ENCODE measurements around the gene KLHL5. TPM values are rescaled to one million over a fixed set of nuclear protein-coding genes. Genes with fewer than 3 reads are reported as not detected.

KLHL5 gene
- total and polyA plus RNA-seq, 2 of the 4 experiments (the other 2 are of a cell fraction) = 58.8 to 97.7 TPM

DNA sequence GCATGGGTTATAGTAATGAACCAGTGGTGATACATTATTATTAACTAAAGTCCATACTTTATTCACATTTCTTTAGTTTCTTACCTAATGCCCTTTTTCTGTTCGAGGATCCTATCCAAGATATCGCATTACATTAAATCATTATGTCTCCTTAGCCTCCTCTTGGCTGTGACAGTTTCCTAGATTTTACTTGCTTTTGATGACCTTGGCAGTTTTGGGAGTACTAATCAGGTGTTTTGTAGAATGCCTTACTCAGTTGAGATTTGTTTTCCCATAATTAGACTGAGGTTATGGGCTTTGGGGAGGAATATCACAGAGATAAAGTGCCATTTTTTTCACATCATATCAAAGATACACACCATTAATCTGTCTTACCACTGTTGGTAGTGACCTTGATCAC, 5.0 kb downstream of the KLHL5 start:
- dilution Hi-C loops (cut with HindIII; ENCODE audit: low sequenced_read_pairs, unreplicated experiment) = no loop called here
- Histone ChIP-seq H2AFZ (replicated peaks; ENCODE audit: low read length, poor library complexity) (no peak overlapping the region), H4K8ac (ENCODE audit: low read depth in 2 of 2, low read length in 2 of 2) (no peak overlapping the region), H4K5ac (ENCODE audit: low read depth, low read length) (no peak overlapping the region), H3K9ac (ENCODE audit: low read depth, low read length) (no peak overlapping the region), H2AK5ac (ENCODE audit: low read depth, low read length) (no peak overlapping the region), H3K4ac (ENCODE audit: low read depth, low read length) (no peak overlapping the region), H4K91ac (ENCODE audit: insufficient read depth, low read depth, low read length) (no peak overlapping the region), H3K4me2 (ENCODE audit: low read depth, low read length) (no peak overlapping the region), H2BK5ac (ENCODE audit: low read depth, low read length, poor library complexity, severe bottlenecking) (no peak overlapping the region), H3K9me3 (ENCODE audit: control insufficient read depth, insufficient read depth, low read length) (no peaks in the 10 kb centered on the region), H3K27ac (ENCODE audit: insufficient read depth, low read length) (no peak overlapping the region), H3K27me3 (ENCODE audit: control insufficient read depth, insufficient read depth, low read length) (no peaks in the 10 kb centered on the region), H3K56ac (ENCODE audit: extremely low read depth, insufficient read depth, low read length) (no peak overlapping the region), H2AK9ac (replicated peaks; ENCODE audit: low read depth, low read length, poor library complexity) (no peak overlapping the region), H3K36me3 (ENCODE audit: control insufficient read depth, insufficient read depth, low read length) (peaks cover 4% of the 10 kb centered on the region), H2BK120ac (ENCODE audit: low read depth, low read length) (no peak overlapping the region), H3K14ac (replicated peaks; ENCODE audit: low read depth, low read length) (no peak overlapping the region), H4K20me1 (ENCODE audit: insufficient read depth, low read length) (peaks cover 67% of the 10 kb centered on the region), H3K9me1 (ENCODE audit: insufficient read depth, low read length) (peaks cover 15% of the 10 kb centered on the region), H3K23ac (ENCODE audit: low read depth, low read length) (no peak overlapping the region), H3K4me3 (ENCODE audit: insufficient read depth, low read depth, low read length) (no peak overlapping the region), H3K79me1 (ENCODE audit: low read depth in 1 of 2, low read length in 2 of 2) (peaks cover 25 to 60% of the 10 kb centered on the region in 2 experiments), H2BK20ac (ENCODE audit: low read depth, low read length) (no peak overlapping the region), H3K4me1 (ENCODE audit: control insufficient read depth, insufficient read depth, low read length) (peaks cover 3% of the 10 kb centered on the region), H3K18ac (ENCODE audit: low read depth, low read length) (no peak overlapping the region), H2BK15ac (ENCODE audit: low read depth, low read length) (no peak overlapping the region)
- no TSS peak for BruUV-seq (replicated peaks)
- in situ Hi-C loops (cut with MboI; ENCODE audit: low sequenced_read_pairs) = no loop called here
- ChIA-PET POLR2A (ENCODE audit: unreplicated experiment) (no interaction called here), CTCF (interaction anchor here (0.7 kb wide), 1 partner anchor 9 kb away, joined by 3 read pairs; no protein-coding TSS in a partner anchor)
- DNase-seq = no peak
- intact Hi-C loops (cut with micrococcal nuclease) = no loop called here
- TF ChIP-seq, protein P1, sequence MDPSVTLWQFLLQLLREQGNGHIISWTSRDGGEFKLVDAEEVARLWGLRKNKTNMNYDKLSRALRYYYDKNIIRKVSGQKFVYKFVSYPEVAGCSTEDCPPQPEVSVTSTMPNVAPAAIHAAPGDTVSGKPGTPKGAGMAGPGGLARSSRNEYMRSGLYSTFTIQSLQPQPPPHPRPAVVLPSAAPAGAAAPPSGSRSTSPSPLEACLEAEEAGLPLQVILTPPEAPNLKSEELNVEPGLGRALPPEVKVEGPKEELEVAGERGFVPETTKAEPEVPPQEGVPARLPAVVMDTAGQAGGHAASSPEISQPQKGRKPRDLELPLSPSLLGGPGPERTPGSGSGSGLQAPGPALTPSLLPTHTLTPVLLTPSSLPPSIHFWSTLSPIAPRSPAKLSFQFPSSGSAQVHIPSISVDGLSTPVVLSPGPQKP (IDR thresholded peaks at IDR 0.05; ENCODE audit: borderline replicate concordance, low read depth, low read length) = no peak
- TF ChIP-seq FOS (IDR thresholded peaks at IDR 0.05; ENCODE audit: low read depth, low read length) = no peak
- TF ChIP-seq, protein P2, sequence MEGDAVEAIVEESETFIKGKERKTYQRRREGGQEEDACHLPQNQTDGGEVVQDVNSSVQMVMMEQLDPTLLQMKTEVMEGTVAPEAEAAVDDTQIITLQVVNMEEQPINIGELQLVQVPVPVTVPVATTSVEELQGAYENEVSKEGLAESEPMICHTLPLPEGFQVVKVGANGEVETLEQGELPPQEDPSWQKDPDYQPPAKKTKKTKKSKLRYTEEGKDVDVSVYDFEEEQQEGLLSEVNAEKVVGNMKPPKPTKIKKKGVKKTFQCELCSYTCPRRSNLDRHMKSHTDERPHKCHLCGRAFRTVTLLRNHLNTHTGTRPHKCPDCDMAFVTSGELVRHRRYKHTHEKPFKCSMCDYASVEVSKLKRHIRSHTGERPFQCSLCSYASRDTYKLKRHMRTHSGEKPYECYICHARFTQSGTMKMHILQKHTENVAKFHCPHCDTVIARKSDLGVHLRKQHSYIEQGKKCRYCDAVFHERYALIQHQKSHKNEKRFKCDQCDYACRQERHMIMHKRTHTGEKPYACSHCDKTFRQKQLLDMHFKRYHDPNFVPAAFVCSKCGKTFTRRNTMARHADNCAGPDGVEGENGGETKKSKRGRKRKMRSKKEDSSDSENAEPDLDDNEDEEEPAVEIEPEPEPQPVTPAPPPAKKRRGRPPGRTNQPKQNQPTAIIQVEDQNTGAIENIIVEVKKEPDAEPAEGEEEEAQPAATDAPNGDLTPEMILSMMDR (conservative IDR thresholded peaks at IDR 0.05; ENCODE audit: low read depth, low read length) = no peak
- TF ChIP-seq NFE2L2 (IDR thresholded peaks at IDR 0.05; ENCODE audit: low read depth, low read length) = no peak
- no peak for TF ChIP-seq RAD21 (IDR thresholded peaks at IDR 0.05; ENCODE audit: low read length)
- no peak for TF ChIP-seq MXI1 (IDR thresholded peaks at IDR 0.05; ENCODE audit: borderline replicate concordance, low read depth, low read length)
- TF ChIP-seq MAFK (IDR thresholded peaks at IDR 0.05; ENCODE audit: low read depth, low read length) = no peak; the same call in 1 of the 2 replicates
- no peak for TF ChIP-seq POLR2A (IDR thresholded peaks at IDR 0.05; ENCODE audit: low read depth, low read length)
- no peak for TF ChIP-seq RFX5 (IDR thresholded peaks at IDR 0.05; ENCODE audit: low read depth, low read length)
- no peak for TF ChIP-seq CHD1 (IDR thresholded peaks at IDR 0.05; ENCODE audit: low read depth, low read length)
- no peak for TF ChIP-seq USF2 (IDR thresholded peaks at IDR 0.05; ENCODE audit: low read depth, low read length)
- TF ChIP-seq SMC3 (IDR thresholded peaks at IDR 0.05; ENCODE audit: low read depth, low read length) = no peak
- no peak for TF ChIP-seq RCOR1 (IDR thresholded peaks at IDR 0.05; ENCODE audit: insufficient replicate concordance, low read length)
- no peak for TF ChIP-seq CEBPB (IDR thresholded peaks at IDR 0.05; ENCODE audit: low read depth, low read length)
- TF ChIP-seq BHLHE40 (IDR thresholded peaks at IDR 0.05; ENCODE audit: low read depth, low read length) = no peak
- WGBS, 2 experiments (ENCODE audit: extremely low coverage in 2 of 2, insufficient read length in 1 of 2) = no CpG with 5 or more reads among the region's 2 CpGs
- ATAC-seq (ENCODE audit: low read depth) = no peak

Data from IMR-90 (cell line).